HepG2 (cell line): ENCODE results near the gene ZMYND8. TPM values are rescaled to one million over a fixed set of nuclear protein-coding genes. Genes with fewer than 3 reads are reported as not detected.

Experiments
- ARID4A ChIP-seq: sonication (generic); formaldehyde crosslinking; IDR thresholded peaks from 2 replicates; pipeline ENCODE4 v1.5.0; 2020; ENCODE audit warnings: mild to moderate bottlenecking, missing genetic modification reagents, borderline replicate concordance
- DMAP1 ChIP-seq: IDR thresholded peaks from 2 replicates; pipeline ENCODE4 v1.6.1; 2016
- FOXA3 ChIP-seq: IDR thresholded peaks from 2 replicates; pipeline ENCODE4 v1.6.1; 2016; ENCODE audit warnings: missing genetic modification reagents, missing compliant biosample characterization
- IKZF5 ChIP-seq: IDR thresholded peaks from 2 replicates; pipeline ENCODE4 v1.6.1; 2018; ENCODE audit warnings: missing genetic modification reagents, mild to moderate bottlenecking, missing compliant biosample characterization
- MXI1 ChIP-seq: IDR thresholded peaks from 3 replicates; pipeline ENCODE4 v1.6.1; 2012; ENCODE audit warnings: low read depth, low read length, inconsistent platforms, borderline replicate concordance
- PITX1 ChIP-seq: sonication (generic); formaldehyde crosslinking; IDR thresholded peaks from 2 replicates; pipeline ENCODE4 v1.5.1; 2020; ENCODE audit warnings: mild to moderate bottlenecking, missing genetic modification reagents
- REPIN1 ChIP-seq: sonication (generic); formaldehyde crosslinking; IDR thresholded peaks from 2 replicates; pipeline ENCODE4 v1.8.0; 2022; ENCODE audit warnings: missing genetic modification reagents, low read depth, mild to moderate bottlenecking, borderline replicate concordance
- SRF ChIP-seq: IDR thresholded peaks from 2 replicates; pipeline ENCODE4 v1.6.1; 2011; ENCODE audit warnings: mild to moderate bottlenecking, low read depth, low read length, moderate library complexity
- TFAP4 ChIP-seq: sonication (generic); IDR thresholded peaks from 2 replicates; pipeline ENCODE4 v1.6.1; 2016; ENCODE audit warnings: low read depth, borderline replicate concordance
- TSC22D2 ChIP-seq: sonication (generic); formaldehyde crosslinking; IDR thresholded peaks from 2 replicates; pipeline ENCODE4 v1.5.1; 2020; ENCODE audit warnings: missing genetic modification reagents, mild to moderate bottlenecking, borderline replicate concordance
- ZFY ChIP-seq: sonication (generic); formaldehyde crosslinking; IDR thresholded peaks from 2 replicates; pipeline ENCODE4 v1.4.0; 2020; ENCODE audit warnings: missing genetic modification reagents
- ZKSCAN1 ChIP-seq: fragments of 150-350 bp; IDR thresholded peaks from 2 replicates; pipeline ENCODE4 v1.6.1; 2014; ENCODE audit warnings: low read length
- ZNF607 ChIP-seq: sonication (generic); formaldehyde crosslinking; IDR thresholded peaks from 2 replicates; pipeline ENCODE4 v1.5.1; 2020; ENCODE audit warnings: missing genetic modification reagents, mild to moderate bottlenecking, borderline replicate concordance
- ZNF609 ChIP-seq: sonication (generic); formaldehyde crosslinking; IDR thresholded peaks from 2 replicates; pipeline ENCODE4 v1.4.0; 2020; ENCODE audit warnings: mild to moderate bottlenecking, missing genetic modification reagents, borderline replicate concordance
- ZNF672 ChIP-seq: sonication (generic); formaldehyde crosslinking; IDR thresholded peaks from 2 replicates; pipeline ENCODE4 v1.8.1; 2022; ENCODE audit warnings: missing genetic modification reagents
- ZNF746 ChIP-seq: sonication (generic); formaldehyde crosslinking; IDR thresholded peaks from 2 replicates; pipeline ENCODE4 v1.8.0; 2022; ENCODE audit warnings: mild to moderate bottlenecking, missing genetic modification reagents
- polyA plus RNA-seq, 8 experiments: library from polyadenylated mRNA; depleted of rRNA in 3 of 8; stranded (reverse) in 7 of 8; unstranded in 1 of 8; fragments of >200 nt; fragmentation: Illumina TruSeq in 4 of 8; extraction: Trizol in 4 of 8; gene quantifications; 2 replicates each; pipeline versions ENCODE4 v1.2.1 to v1.2.3, GENCODE V29; 2011 to 2016; ENCODE audit warnings: low read depth in 4 of 8, missing spikeins in 1 of 8, mixed read lengths in 1 of 8; ENCODE audit not compliant: insufficient read depth in 1 of 8
- total RNA-seq, 5 experiments: library from RNA; depleted of rRNA; stranded (reverse); fragments of >200 nt; fragmentation: Illumina TruSeq; extraction: Trizol; gene quantifications; 2 replicates each; pipeline ENCODE4 v1.2.3, GENCODE V29; 2016; ENCODE audit warnings: low read depth in 1 of 5

ZMYND8 gene
- total and polyA plus RNA-seq, 2 of the 13 experiments (the other 11 are each of a cell fraction or from before 2014, with no cell fraction given) = 53.9 to 84.7 TPM

DNA sequence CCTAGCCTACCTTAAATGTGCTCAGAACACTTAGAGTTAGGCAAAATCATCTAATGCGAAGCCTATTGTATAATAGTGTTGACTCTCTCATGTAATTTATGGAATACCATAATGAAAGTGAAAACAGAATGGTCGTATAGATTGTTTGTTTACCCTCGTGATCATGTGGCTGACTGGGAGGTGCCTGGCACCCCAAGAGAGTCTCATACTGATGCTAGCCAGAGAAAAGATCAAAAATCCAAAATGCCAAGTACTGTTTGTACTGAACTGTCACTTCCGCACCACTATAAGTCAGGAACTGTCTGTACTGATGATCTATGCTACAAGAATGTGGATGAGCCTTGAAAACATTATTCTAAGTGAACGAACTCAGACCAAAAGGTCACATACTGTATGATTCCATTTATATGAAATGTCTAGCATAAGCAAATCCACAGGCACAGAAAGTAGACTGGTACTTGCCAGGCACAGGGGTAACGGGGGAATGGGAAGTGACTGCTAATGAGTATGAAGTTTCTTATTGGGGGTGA lies 22.4 kb downstream of the ZMYND8 start (continued):
- TF ChIP-seq PITX1 (no peak), REPIN1 (0 out of 2 replicates have a peak, but pooled peaks have one; percentile 51), FOXA3 (CRISPR knock-in tag) (peak; percentile 96), ZNF609 (peak; percentile 74), TFAP4 (peak; percentile 73; the same call in 1 of the 2 replicates), MXI1 (peak; percentile 75; the same call in 1 of the 3 replicates), ZNF746 (CRISPR knock-in tag) (no peak), IKZF5 (peak; percentile 93), ZNF672 (CRISPR knock-in tag) (no peak), TSC22D2 (CRISPR knock-in tag) (no peak), ZFY (CRISPR knock-in tag) (no peak), ZKSCAN1 (no peak), ZNF607 (CRISPR knock-in tag) (no peak), DMAP1 (CRISPR knock-in tag) (0 out of 2 replicates have a peak, but pooled peaks have one; percentile 29), SRF (no peak), ARID4A (CRISPR knock-in tag) (peak; percentile 52; the same call in 1 of the 2 replicates)
